ENCODE measurements around the gene SNAP23. TPM values are rescaled to one million over a fixed set of nuclear protein-coding genes. Genes with fewer than 3 reads are reported as not detected.

Gene SNAP23
- total RNA-seq, 3 donors from 2014 or later = 75.8 to 88.0 (median 76.0) TPM

DNA sequence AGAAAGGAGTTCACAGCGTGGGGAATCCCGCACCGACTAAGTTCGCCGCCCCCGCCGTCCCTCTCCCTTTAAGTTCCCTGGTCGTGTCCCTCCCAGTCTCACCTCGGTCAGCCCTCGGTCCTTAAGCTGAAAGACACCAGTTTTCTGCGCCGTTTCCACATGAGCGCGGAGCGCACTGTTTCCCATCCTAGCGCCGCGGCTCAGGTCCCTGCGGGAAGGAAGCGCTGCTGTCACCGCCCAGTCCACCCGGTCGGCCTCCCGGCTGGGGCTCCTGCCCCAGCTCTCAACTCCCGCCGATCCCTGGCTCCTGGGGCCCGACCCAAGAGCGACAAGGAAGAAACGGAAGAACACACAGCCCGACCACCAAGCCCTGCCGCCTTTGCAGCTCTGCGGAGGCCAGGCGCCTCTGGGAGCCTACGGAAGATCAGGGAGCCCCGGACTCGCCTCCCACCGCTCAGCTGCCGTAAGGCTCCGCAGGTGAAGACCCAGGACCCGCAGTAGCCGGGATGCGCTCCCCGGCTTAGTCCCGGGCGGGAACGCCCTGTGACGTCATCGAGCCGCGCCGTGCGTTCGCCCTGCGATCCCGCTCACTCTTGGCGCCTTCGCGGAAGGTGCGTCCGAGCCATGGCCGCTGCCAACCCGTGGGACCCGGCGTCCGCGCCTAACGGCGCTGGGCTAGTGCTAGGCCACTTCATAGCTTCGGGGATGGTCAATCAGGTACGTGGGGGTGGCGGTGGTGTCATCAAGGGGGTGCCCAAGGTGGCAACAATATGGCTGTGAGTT lies 53.0 kb downstream of the SNAP23 start, which contains the start of the genes HAUS2 and LRRC57:
Gene HAUS2, plus strand, starts transcription at position 590 of the 783 bp plus-strand sequence. Its CDS starts 35 bp downstream, at position 625.
Gene LRRC57, minus strand, starts transcription at position 545 of the 783 bp plus-strand sequence. Its CDS starts 359 bp downstream, at position 186.
- TF ChIP-seq, protein P1, sequence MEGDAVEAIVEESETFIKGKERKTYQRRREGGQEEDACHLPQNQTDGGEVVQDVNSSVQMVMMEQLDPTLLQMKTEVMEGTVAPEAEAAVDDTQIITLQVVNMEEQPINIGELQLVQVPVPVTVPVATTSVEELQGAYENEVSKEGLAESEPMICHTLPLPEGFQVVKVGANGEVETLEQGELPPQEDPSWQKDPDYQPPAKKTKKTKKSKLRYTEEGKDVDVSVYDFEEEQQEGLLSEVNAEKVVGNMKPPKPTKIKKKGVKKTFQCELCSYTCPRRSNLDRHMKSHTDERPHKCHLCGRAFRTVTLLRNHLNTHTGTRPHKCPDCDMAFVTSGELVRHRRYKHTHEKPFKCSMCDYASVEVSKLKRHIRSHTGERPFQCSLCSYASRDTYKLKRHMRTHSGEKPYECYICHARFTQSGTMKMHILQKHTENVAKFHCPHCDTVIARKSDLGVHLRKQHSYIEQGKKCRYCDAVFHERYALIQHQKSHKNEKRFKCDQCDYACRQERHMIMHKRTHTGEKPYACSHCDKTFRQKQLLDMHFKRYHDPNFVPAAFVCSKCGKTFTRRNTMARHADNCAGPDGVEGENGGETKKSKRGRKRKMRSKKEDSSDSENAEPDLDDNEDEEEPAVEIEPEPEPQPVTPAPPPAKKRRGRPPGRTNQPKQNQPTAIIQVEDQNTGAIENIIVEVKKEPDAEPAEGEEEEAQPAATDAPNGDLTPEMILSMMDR (IDR thresholded peaks at IDR 0.05) = peak in 1 of 3 donors; percentile 31
- TF ChIP-seq POLR2AphosphoS5 (IDR thresholded peaks at IDR 0.05) = peak; percentile 89 to 97 (median 90)
- peak; percentile 92 for TF ChIP-seq POLR2A (IDR thresholded peaks at IDR 0.05)
- DNase-seq (ENCODE audit: low spot score in 2 of 2) = peak; percentile 71 to 87
- intact Hi-C loops (cut with DNase I; ENCODE audit: low total_unique reads) = loop anchor here (5.0 kb wide), 1 partner anchor 179 kb away; no protein-coding TSS in a partner anchor
- Histone ChIP-seq H3K27ac (peak within 1 kb of the TSS; percentile 87 to 95), H3K4me3 (peak within 1 kb of the TSS; percentile 72 to 87 (median 82)), H3K9me3 (no peaks in the 10 kb centered on the region), H3K4me1 (peaks cover 6 to 13% of the 10 kb centered on the region in 2 donors), H3K36me3 (no peaks in the 10 kb centered on the region), H3K27me3 (no peaks in the 10 kb centered on the region)

DNA sequence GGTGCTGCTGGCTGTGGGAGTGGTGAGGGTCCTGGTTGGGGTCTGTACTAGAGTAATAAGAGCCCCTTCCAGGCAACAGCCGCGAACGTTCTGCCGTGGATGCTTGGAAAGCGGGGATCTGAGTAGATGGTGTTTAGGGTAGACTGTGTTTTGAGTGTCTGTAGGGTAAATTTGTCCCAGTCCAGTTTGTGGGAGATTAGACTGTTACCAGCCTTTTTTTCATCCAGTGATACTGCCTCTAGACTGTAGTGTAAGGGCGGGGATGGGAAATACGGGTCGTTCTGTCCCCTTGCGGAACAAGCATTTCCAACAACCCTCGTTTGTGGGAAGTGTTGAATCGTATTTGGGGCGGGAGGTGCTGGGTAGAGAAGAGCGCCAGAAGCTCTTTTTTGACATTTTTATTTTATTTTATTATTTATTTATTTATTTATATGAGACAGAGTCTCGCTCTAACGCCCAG lies 53.6 kb downstream of the SNAP23 start:
- Histone ChIP-seq H3K4me3 (peak overlapping the region; percentile 72 to 87 (median 82)), H3K27me3 (no peaks in the 10 kb centered on the region), H3K36me3 (no peaks in the 10 kb centered on the region), H3K4me1 (peaks cover 6 to 13% of the 10 kb centered on the region in 2 donors), H3K9me3 (no peaks in the 10 kb centered on the region), H3K27ac (peak overlapping the region; percentile 87 to 95)
- DNase-seq (ENCODE audit: low spot score in 2 of 2) = no peak
- TF ChIP-seq POLR2A (IDR thresholded peaks at IDR 0.05) (no peak), POLR2AphosphoS5 (IDR thresholded peaks at IDR 0.05) (no peak)
- TF ChIP-seq, protein P1 (IDR thresholded peaks at IDR 0.05) = no peak
- intact Hi-C loops (cut with DNase I; ENCODE audit: low total_unique reads) = loop anchor here (5.0 kb wide), 1 partner anchor 178 kb away; no protein-coding TSS in a partner anchor

DNA sequence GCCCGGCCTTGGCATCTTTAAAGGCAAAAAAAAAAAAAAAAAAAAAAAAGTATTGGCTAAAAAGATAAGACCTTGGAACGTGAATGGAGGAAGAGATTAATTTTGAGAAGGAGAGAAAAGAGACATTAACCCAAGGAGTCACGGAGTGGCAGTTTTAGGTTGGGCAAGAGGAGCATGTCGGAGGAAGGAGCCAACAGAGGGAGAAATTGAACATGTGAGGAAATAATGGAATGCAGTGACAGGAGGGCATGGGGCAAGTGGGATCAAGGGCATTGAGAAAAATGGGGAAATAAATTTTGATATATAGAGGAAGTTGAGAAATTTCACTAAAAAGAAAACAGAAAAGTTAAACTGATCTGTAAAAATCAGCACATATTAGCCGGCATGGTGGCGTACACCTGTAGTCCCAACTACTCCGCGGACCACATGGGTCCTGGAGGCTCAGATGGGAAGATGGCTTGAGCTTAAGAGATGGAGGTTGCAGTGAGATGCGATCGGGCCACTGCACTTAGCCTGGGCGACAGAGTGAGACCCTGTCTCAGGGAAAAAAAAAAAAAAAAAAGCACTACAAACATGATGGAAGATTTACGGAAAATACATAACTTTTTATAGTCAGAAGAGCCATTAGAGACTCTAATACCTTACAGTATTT lies 54.4 kb downstream of the SNAP23 start:
- no peak overlapping the region for H3K27ac ChIP-seq
- H3K27me3 ChIP-seq = no peaks in the 10 kb centered on the region
- no peaks in the 10 kb centered on the region for H3K36me3 ChIP-seq
- intact Hi-C loops (cut with DNase I; ENCODE audit: low total_unique reads) = loop anchor here (5.0 kb wide), 1 partner anchor 177 kb away; no protein-coding TSS in a partner anchor
- H3K9me3 ChIP-seq = no peaks in the 10 kb centered on the region
- H3K4me1 ChIP-seq = peaks cover 6 to 13% of the 10 kb centered on the region in 2 donors
- DNase-seq (ENCODE audit: low spot score in 2 of 2) = no peak
- no peak for TF ChIP-seq POLR2AphosphoS5 (IDR thresholded peaks at IDR 0.05)
- TF ChIP-seq, protein P1 (IDR thresholded peaks at IDR 0.05) = no peak
- TF ChIP-seq POLR2A (IDR thresholded peaks at IDR 0.05) = no peak
- H3K4me3 ChIP-seq = peak overlapping the region; percentile 72 to 87 (median 82)

DNA sequence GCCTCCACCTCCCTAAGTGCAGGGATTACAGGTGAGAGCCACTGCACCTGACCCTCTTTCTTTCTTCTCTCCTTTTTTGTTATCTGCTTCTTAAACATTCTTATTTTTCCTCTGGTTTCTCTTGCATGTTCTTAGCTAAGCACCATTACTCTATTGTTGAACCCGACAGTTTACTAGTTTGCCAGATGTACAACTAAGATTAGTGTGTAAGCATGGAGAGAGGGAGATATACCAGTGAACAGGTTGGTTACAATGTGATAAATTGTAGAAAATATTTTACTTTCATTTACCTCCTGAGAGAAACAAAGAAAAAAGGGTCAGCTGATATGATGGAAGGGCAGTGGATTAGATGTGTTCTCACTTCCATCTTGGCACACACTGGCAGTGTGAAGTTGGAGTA lies 58.1 kb downstream of the SNAP23 start:
- H3K27me3 ChIP-seq = no peaks in the 10 kb centered on the region
- no peaks in the 10 kb centered on the region for H3K4me1 ChIP-seq
- H3K27ac ChIP-seq = no peak overlapping the region
- H3K4me3 ChIP-seq = no peak overlapping the region
- TF ChIP-seq, protein P1 (IDR thresholded peaks at IDR 0.05) = no peak
- TF ChIP-seq POLR2A (IDR thresholded peaks at IDR 0.05) (no peak), POLR2AphosphoS5 (IDR thresholded peaks at IDR 0.05) (no peak)
- DNase-seq (ENCODE audit: low spot score in 2 of 2) = no peak
- intact Hi-C loops (cut with DNase I; ENCODE audit: low total_unique reads) = no loop called here
- H3K9me3 ChIP-seq = no peaks in the 10 kb centered on the region
- H3K36me3 ChIP-seq = no peaks in the 10 kb centered on the region
